Body of pancreas (tissue), 4 donors: Measurements from ENCODE around the gene MPND.

Experiments
- CTCF ChIP-seq, 7 experiments: fragments of 450-650 bp in 4 of 7; fragments of 200-600 bp in 3 of 7; sonication (generic) in 3 of 7; IDR thresholded peaks; one replicate each; pipeline ENCODE4 v1.5.1; 2016 to 2019; ENCODE audit warnings: antibody characterized with exemption in 7 of 7
- POLR2A ChIP-seq, 3 donors: fragments of 450-650 bp; IDR thresholded peaks; one replicate each; pipeline ENCODE4 v1.6.1; 2016; ENCODE audit warnings: antibody characterized with exemption in 3 of 3, mild to moderate bottlenecking in 2 of 3

DNA sequence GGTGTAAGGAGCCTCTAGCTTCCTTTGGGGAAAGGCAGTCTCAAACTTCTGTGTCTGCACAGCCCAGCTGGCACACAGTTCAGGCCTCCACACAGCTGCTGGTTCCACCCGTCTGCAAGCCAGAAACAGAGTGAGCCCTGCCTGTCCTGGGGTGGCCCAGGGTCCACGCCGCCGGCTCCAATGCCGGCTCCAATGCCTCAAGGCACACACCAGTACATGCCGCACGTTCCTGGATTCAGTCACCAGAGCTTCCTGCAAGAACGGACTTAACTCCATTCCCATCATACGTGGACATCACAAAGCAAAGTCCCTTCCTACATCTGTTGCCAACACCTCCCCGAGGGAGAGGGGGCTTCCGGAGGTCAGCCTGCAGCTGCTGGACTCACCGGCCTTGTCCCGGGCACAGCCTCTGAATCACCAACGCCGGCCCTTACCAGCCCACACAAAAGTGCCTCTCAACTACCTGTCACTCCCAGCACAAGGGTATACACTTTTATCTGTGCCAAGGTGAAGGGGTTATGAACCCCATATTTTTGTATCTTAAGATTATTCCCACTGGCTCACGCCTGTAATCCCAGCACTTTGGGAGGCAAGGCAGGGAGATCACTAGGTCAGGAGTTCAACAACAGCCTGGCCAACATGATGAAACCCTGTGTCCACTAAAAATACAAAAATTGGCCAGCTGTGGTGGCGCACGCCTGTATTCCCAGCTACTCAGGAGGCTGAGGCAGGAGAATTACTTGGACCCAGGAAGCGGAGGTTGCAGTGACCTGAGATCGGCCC lies 48.5 kb downstream of the MPND start:
- no peak for TF ChIP-seq CTCF (IDR thresholded peaks at IDR 0.05)
- no peak for TF ChIP-seq POLR2A (IDR thresholded peaks at IDR 0.05)
